ENCODE data around the gene NFKBIE.

NFKBIE gene

DNA sequence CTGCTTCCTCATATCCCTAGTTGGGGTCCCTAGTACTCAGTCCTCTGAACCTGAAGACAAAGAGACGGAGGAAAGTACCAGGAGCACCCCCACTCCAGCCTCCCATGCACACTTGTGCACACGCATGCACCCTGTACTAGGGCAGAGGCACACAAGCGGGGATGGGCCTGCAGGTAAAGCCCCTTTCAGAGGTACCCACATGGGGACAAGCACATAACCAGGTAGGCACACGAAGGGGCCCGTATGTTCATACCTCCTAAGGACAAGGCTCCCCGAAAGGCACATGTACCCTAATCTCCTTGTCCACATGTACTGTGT lies 6.0 kb upstream of the NFKBIE start:
- Histone ChIP-seq H3K9me3 (ENCODE audit: low read length) (no peaks in the 10 kb centered on the region), H4K20me1 (ENCODE audit: insufficient read depth, low read length) (no peaks in the 10 kb centered on the region), H3K4me2 (ENCODE audit: low read length) (peak overlapping the region; percentile 41; the same call in 1 of the 2 replicates), H3K27me3 (ENCODE audit: insufficient read depth, low read length) (peaks cover 6% of the 10 kb centered on the region; the same call in 1 of the 2 replicates), H3F3A (ENCODE audit: insufficient read depth, low read length) (no peaks in the 10 kb centered on the region), H3K36me3 (ENCODE audit: insufficient read depth, low read length) (no peaks in the 10 kb centered on the region), H3K4me1 (ENCODE audit: insufficient read depth, low read length, severe bottlenecking) (no peaks in the 10 kb centered on the region), H3K9me2 (ENCODE audit: low read depth, low read length) (no peaks in the 10 kb centered on the region), H3K4me3 (ENCODE audit: low read depth, low read length, poor library complexity, severe bottlenecking) (peak overlapping the region; percentile 36), H3K9ac (ENCODE audit: low read length) (no peak overlapping the region), H3K27ac (ENCODE audit: low read depth, low read length, poor library complexity, severe bottlenecking) (no peak overlapping the region), H2AFZ (ENCODE audit: low read length) (no peak overlapping the region), H3K79me2 (ENCODE audit: insufficient read depth, low read length) (no peaks in the 10 kb centered on the region)
- TF ChIP-seq, protein P1, sequence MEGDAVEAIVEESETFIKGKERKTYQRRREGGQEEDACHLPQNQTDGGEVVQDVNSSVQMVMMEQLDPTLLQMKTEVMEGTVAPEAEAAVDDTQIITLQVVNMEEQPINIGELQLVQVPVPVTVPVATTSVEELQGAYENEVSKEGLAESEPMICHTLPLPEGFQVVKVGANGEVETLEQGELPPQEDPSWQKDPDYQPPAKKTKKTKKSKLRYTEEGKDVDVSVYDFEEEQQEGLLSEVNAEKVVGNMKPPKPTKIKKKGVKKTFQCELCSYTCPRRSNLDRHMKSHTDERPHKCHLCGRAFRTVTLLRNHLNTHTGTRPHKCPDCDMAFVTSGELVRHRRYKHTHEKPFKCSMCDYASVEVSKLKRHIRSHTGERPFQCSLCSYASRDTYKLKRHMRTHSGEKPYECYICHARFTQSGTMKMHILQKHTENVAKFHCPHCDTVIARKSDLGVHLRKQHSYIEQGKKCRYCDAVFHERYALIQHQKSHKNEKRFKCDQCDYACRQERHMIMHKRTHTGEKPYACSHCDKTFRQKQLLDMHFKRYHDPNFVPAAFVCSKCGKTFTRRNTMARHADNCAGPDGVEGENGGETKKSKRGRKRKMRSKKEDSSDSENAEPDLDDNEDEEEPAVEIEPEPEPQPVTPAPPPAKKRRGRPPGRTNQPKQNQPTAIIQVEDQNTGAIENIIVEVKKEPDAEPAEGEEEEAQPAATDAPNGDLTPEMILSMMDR (IDR thresholded peaks at IDR 0.05; ENCODE audit: low read length): no peak
- TF ChIP-seq EZH2 (IDR thresholded peaks at IDR 0.05; ENCODE audit: borderline replicate concordance, low read length): no peak

DNA sequence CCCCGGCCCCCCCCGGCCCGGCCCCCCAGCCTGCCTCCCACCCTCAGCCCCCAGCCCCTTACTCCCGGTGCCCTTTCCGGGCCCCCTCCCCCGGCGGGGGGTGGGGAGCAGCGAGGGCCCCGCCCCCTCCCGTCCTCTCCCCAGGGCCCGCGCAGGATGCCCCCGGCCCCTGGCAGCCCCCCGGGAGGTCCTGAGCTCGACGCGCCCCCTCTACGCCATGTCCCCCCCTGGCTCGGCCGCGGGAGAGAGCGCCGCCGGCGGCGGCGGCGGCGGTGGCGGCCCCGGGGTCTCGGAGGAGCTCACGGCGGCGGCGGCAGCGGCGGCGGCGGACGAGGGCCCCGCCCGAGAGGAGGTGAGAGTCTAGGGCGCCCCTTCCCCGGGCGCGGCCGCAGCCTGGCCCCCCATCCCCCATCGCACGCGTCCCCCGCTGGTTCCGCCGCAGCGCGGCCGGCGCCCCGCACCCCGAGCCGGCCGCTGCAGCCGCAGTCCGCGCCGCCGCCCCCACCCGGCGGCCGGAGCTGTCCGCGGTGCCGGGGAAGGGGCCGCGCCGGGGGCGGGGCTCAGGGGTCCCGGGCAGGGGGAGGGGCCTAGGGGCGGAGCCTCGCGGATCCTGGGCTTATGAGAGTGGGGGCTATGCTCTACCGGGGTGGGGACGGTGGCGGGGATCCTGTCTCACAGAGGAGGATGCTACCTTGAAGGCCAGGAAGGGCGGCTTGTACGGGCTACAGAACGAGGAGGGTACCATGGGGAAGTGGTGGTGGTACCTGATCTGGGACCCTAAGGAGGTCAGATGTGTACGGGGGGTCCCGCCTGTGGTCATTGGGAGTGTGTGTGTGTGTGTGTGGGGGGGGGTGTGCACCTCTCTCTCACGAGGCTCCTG lies 5.4 kb upstream of the NFKBIE start:
- no peaks in the 10 kb centered on the region for H3F3A ChIP-seq (ENCODE audit: insufficient read depth, low read length)
- no peaks in the 10 kb centered on the region for H3K79me2 ChIP-seq (ENCODE audit: insufficient read depth, low read length)
- no peak overlapping the region for H2AFZ ChIP-seq (ENCODE audit: low read length)
- no peaks in the 10 kb centered on the region for H3K9me3 ChIP-seq (ENCODE audit: low read length)
- TF ChIP-seq EZH2 (IDR thresholded peaks at IDR 0.05; ENCODE audit: borderline replicate concordance, low read length): no peak
- TF ChIP-seq, protein P1 (IDR thresholded peaks at IDR 0.05; ENCODE audit: low read length): no peak
- no peaks in the 10 kb centered on the region for H4K20me1 ChIP-seq (ENCODE audit: insufficient read depth, low read length)
- no peak overlapping the region for H3K27ac ChIP-seq (ENCODE audit: low read depth, low read length, poor library complexity, severe bottlenecking)
- peaks cover 2% of the 10 kb centered on the region for H3K4me1 ChIP-seq (ENCODE audit: insufficient read depth, low read length, severe bottlenecking)
- H3K9me2 ChIP-seq (ENCODE audit: low read depth, low read length): no peaks in the 10 kb centered on the region
- peak overlapping the region; percentile 36 for H3K4me3 ChIP-seq (ENCODE audit: low read depth, low read length, poor library complexity, severe bottlenecking)
- no peaks in the 10 kb centered on the region for H3K36me3 ChIP-seq (ENCODE audit: insufficient read depth, low read length)
- H3K4me2 ChIP-seq (ENCODE audit: low read length): peak overlapping the region; percentile 41; the same call in 1 of the 2 replicates
- no peak overlapping the region for H3K9ac ChIP-seq (ENCODE audit: low read length)
- peaks cover 6% of the 10 kb centered on the region; the same call in 1 of the 2 replicates for H3K27me3 ChIP-seq (ENCODE audit: insufficient read depth, low read length)

DNA sequence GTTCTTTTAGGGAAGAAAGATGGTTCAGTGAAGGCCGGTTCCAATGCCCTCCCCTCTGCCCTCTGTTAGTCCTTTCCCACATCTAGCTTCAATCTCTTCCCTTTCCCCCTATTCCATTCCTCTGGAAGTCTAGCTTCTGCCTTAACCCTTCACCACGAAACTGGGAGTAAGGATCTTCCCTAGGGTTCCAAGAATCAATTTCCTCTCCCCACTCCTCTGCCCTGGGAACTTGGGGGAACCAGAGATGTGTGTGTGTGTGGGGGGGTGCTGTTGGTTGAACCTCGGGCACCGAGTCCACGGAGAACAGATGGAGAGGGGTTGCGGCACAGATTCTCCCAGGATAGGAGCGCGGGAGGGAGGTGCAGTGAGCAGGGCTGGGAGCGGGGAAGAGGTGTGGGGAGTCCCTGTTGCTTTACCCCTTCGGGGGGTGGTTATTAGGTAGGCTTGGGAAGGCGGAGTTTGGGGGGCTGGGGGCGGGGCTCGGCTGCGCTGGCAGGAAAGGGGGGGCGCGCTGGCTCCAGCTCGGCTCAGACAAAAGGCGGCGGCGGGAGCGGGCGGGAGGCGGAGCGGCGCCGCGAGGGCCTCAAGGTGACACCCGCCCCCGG lies 4.7 kb upstream of the NFKBIE start, which contains the start of gene TMEM151B:
TSS of gene TMEM151B (plus strand) at position 530 of the 605 bp plus-strand sequence. CDS start 293 bp downstream, outside the sequence.
- Histone ChIP-seq H3K9me3 (ENCODE audit: low read length) (no peaks in the 10 kb centered on the region), H2AFZ (ENCODE audit: low read length) (no peak within 1 kb of the TSS), H3K36me3 (ENCODE audit: insufficient read depth, low read length) (no peaks in the 10 kb centered on the region), H4K20me1 (ENCODE audit: insufficient read depth, low read length) (no peaks in the 10 kb centered on the region), H3K9me2 (ENCODE audit: low read depth, low read length) (no peaks in the 10 kb centered on the region), H3K79me2 (ENCODE audit: insufficient read depth, low read length) (no peaks in the 10 kb centered on the region), H3K4me1 (ENCODE audit: insufficient read depth, low read length, severe bottlenecking) (peaks cover 5% of the 10 kb centered on the region), H3K9ac (ENCODE audit: low read length) (no peak within 1 kb of the TSS), H3K4me2 (ENCODE audit: low read length) (peak within 1 kb of the TSS; percentile 41; the same call in 1 of the 2 replicates), H3K27ac (ENCODE audit: low read depth, low read length, poor library complexity, severe bottlenecking) (no peak within 1 kb of the TSS), H3F3A (ENCODE audit: insufficient read depth, low read length) (no peaks in the 10 kb centered on the region), H3K4me3 (ENCODE audit: low read depth, low read length, poor library complexity, severe bottlenecking) (peak within 1 kb of the TSS; percentile 36), H3K27me3 (ENCODE audit: insufficient read depth, low read length) (peaks cover 6% of the 10 kb centered on the region; the same call in 1 of the 2 replicates)
- no peak for TF ChIP-seq EZH2 (IDR thresholded peaks at IDR 0.05; ENCODE audit: borderline replicate concordance, low read length)
- TF ChIP-seq, protein P1 (IDR thresholded peaks at IDR 0.05; ENCODE audit: low read length): no peak

Measured in OCI-LY1 (cell line).